H9 (cell line): ENCODE measurements around the gene CCDC148. TPM values are rescaled to one million over a fixed set of nuclear protein-coding genes. Genes with fewer than 3 reads are reported as not detected.

ENCODE experiments used
- DNase-seq: peaks from one replicate; pipeline ENCODE4 v3.0.0-alpha.2; 2017
- H2AFZ ChIP-seq: one replicate; pipeline ENCODE4 v1.6.1; 2013; ENCODE audit warnings: mild to moderate bottlenecking, low read length, control low read depth, moderate library complexity
- H2AK5ac ChIP-seq: 2 replicates; pipeline ENCODE4 v1.6.1; 2013; ENCODE audit warnings: low read length, control low read depth, mixed read lengths; ENCODE audit not compliant: insufficient read length
- H2BK120ac ChIP-seq: one replicate; pipeline ENCODE4 v1.6.1; 2013; ENCODE audit warnings: low read depth, mild to moderate bottlenecking, low read length, control low read depth, inconsistent platforms; ENCODE audit not compliant: poor library complexity, severe bottlenecking
- H2BK12ac ChIP-seq: 2 replicates; pipeline ENCODE4 v1.6.1; 2013; ENCODE audit warnings: low read length, control low read depth, mixed read lengths, low read depth; ENCODE audit not compliant: insufficient read length
- H2BK15ac ChIP-seq: 2 replicates; pipeline ENCODE4 v1.6.1; 2013; ENCODE audit warnings: low read depth, low read length, control low read depth
- H2BK20ac ChIP-seq: one replicate; pipeline ENCODE4 v1.6.1; 2013; ENCODE audit warnings: low read depth, mild to moderate bottlenecking, low read length, control low read depth, inconsistent platforms; ENCODE audit not compliant: poor library complexity, severe bottlenecking
- H2BK5ac ChIP-seq: 2 replicates; pipeline ENCODE4 v1.6.1; 2013; ENCODE audit warnings: low read length, control low read depth, mixed read lengths; ENCODE audit not compliant: insufficient read length
- H3K14ac ChIP-seq: 2 replicates; pipeline ENCODE4 v1.6.1; 2013; ENCODE audit warnings: low read length, control low read depth; ENCODE audit not compliant: insufficient read depth
- H3K18ac ChIP-seq: 2 replicates; pipeline ENCODE4 v1.6.1; 2013; ENCODE audit warnings: low read depth, mild to moderate bottlenecking, mixed read lengths, low read length, control low read depth; ENCODE audit not compliant: insufficient read length
- H3K23ac ChIP-seq: 2 replicates; pipeline ENCODE4 v1.6.1; 2013; ENCODE audit warnings: low read length, control low read depth, mixed read lengths, low read depth; ENCODE audit not compliant: insufficient read length
- H3K23me2 ChIP-seq: 2 replicates; pipeline ENCODE4 v1.6.1; 2013; ENCODE audit warnings: low read depth, mild to moderate bottlenecking, mixed read lengths, low read length, control low read depth; ENCODE audit not compliant: insufficient read length, poor library complexity, severe bottlenecking
- H3K27ac ChIP-seq: 2 replicates; pipeline ENCODE4 v1.5.1; 2013; ENCODE audit warnings: low read length, control low read depth, mixed read lengths, low read depth; ENCODE audit not compliant: insufficient read length
- H3K27me3 ChIP-seq: 2 replicates; pipeline ENCODE4 v1.6.1; 2013; ENCODE audit warnings: low read length, control low read depth, inconsistent platforms; ENCODE audit not compliant: insufficient read depth
- H3K4ac ChIP-seq: 2 replicates; pipeline ENCODE4 v1.6.1; 2013; ENCODE audit warnings: low read depth, mild to moderate bottlenecking, control low read depth, inconsistent platforms, low read length, moderate library complexity
- H3K4me1 ChIP-seq: 2 replicates; pipeline ENCODE4 v1.6.1; 2013; ENCODE audit warnings: low read length, control low read depth, inconsistent platforms; ENCODE audit not compliant: insufficient read depth
- H3K4me2 ChIP-seq: 2 replicates; pipeline ENCODE4 v1.6.1; 2013; ENCODE audit warnings: low read length, control low read depth, mixed read lengths; ENCODE audit not compliant: insufficient read length, insufficient read depth
- H3K56ac ChIP-seq: 2 replicates; pipeline ENCODE4 v1.6.1; 2013; ENCODE audit warnings: low read depth, mild to moderate bottlenecking, mixed read lengths, low read length, control low read depth; ENCODE audit not compliant: insufficient read length
- H3K79me1 ChIP-seq: 2 replicates; pipeline ENCODE4 v1.6.1; 2013; ENCODE audit warnings: low read depth, mild to moderate bottlenecking, moderate library complexity, low read length, control low read depth, inconsistent platforms; ENCODE audit not compliant: insufficient read depth, poor library complexity, severe bottlenecking
- H3K79me2 ChIP-seq: 2 replicates; pipeline ENCODE4 v1.6.1; 2013; ENCODE audit warnings: low read length, control low read depth, inconsistent platforms; ENCODE audit not compliant: insufficient read depth
- H3K9ac ChIP-seq: 2 replicates; pipeline ENCODE4 v1.6.1; 2013; ENCODE audit warnings: low read length, control low read depth, mixed read lengths; ENCODE audit not compliant: insufficient read length; ENCODE audit errors: extremely low read depth
- H3K9me3 ChIP-seq: one replicate; pipeline ENCODE4 v1.6.1; 2013; ENCODE audit warnings: low read depth, low read length, inconsistent platforms; ENCODE audit not compliant: control insufficient read depth
- H3T11ph ChIP-seq: one replicate; pipeline ENCODE4 v1.6.1; 2013; ENCODE audit warnings: mild to moderate bottlenecking, low read length, control low read depth, inconsistent platforms
- H4K20me1 ChIP-seq: one replicate; pipeline ENCODE4 v1.6.1; 2013; ENCODE audit not compliant: control insufficient read depth, insufficient read length, insufficient read depth
- H4K5ac ChIP-seq: 2 replicates; pipeline ENCODE4 v1.6.1; 2013; ENCODE audit warnings: low read depth, mild to moderate bottlenecking, mixed read lengths, low read length, control low read depth; ENCODE audit not compliant: insufficient read length
- H4K8ac ChIP-seq: replicated peaks from 2 replicates; pipeline ENCODE4 v1.6.1; 2013; ENCODE audit warnings: low read length, control low read depth, mixed read lengths, low read depth; ENCODE audit not compliant: insufficient read length
- H4K91ac ChIP-seq: 2 replicates; pipeline ENCODE4 v1.6.1; 2013; ENCODE audit warnings: low read depth, mild to moderate bottlenecking, moderate library complexity, mixed read lengths, low read length, control low read depth; ENCODE audit not compliant: insufficient read length
- H3K27ac Mint-ChIP-seq, 3 experiments: 2 replicates in 2 of 3; 3 replicates in 1 of 3; pipeline ENCODE4 v1.8.0; 2020 to 2021; ENCODE audit warnings: mixed read lengths in 3 of 3, mild to moderate bottlenecking in 1 of 3, moderate library complexity in 1 of 3
- H3K27me3 Mint-ChIP-seq: 2 replicates; pipeline ENCODE4 v1.8.0; 2021; ENCODE audit warnings: low read depth, mild to moderate bottlenecking, moderate library complexity, mixed read lengths
- H3K36me3 Mint-ChIP-seq, 3 experiments: 2 replicates in 2 of 3; 3 replicates in 1 of 3; pipeline ENCODE4 v1.8.0; 2020 to 2021; ENCODE audit warnings: low read depth in 3 of 3, mixed read lengths in 3 of 3; ENCODE audit not compliant: insufficient read depth in 1 of 3
- H3K4me1 Mint-ChIP-seq, 2 experiments: 2 replicates each; pipeline ENCODE4 v1.8.0; 2020; ENCODE audit warnings: mixed read lengths in 2 of 2
- H3K4me3 Mint-ChIP-seq, 2 experiments: 2 replicates in 1 of 2; 3 replicates in 1 of 2; pipeline ENCODE4 v1.8.0; 2020 to 2021; ENCODE audit warnings: mild to moderate bottlenecking in 2 of 2, mixed read lengths in 2 of 2, moderate library complexity in 1 of 2
- H3K9me3 Mint-ChIP-seq, 2 experiments: 2 replicates in 1 of 2; 3 replicates in 1 of 2; pipeline ENCODE4 v1.8.0; 2020; ENCODE audit warnings: mild to moderate bottlenecking in 2 of 2, mixed read lengths in 2 of 2, moderate library complexity in 1 of 2
- CTCF ChIP-seq: fragments of 200-600 bp; sonication (generic); conservative IDR thresholded peaks from 3 replicates; pipeline ENCODE4 v1.8.0; 2021; ENCODE audit warnings: antibody characterized with exemption, mild to moderate bottlenecking
- WGBS: extraction: QIAGEN DNeasy Blood & Tissue Kit; methylation state at CpG from one replicate; pipeline ENCODE4 v1.1.7; 2013; ENCODE audit warnings: missing lambda C conversion rate, low lambda C conversion rate, mixed read lengths; ENCODE audit not compliant: insufficient read length; ENCODE audit errors: extremely low coverage; 5-methylcytosine and 5-hydroxymethylcytosine counted together
- total RNA-seq: library from RNA; stranded (reverse); gene quantifications from 2 replicates; pipeline ENCODE4 v1.2.1, GENCODE V29; 2021

Gene CCDC148
- total RNA-seq, 1 experiment from 2014 or later = 1.5 TPM

- H2BK20ac ChIP-seq = no peak overlapping the region
- H2BK120ac ChIP-seq = no peak overlapping the region
- H3K56ac ChIP-seq = no peak overlapping the region
- no peaks in the 10 kb centered on the region for H3K4me1 ChIP-seq
- no peak overlapping the region for H4K91ac ChIP-seq
- H3K9me3 Mint-ChIP-seq = peaks cover 14 to 17% of the 10 kb centered on the region in 2 experiments
- H2BK12ac ChIP-seq = no peak overlapping the region
- no peak overlapping the region for H4K5ac ChIP-seq
- H3K27me3 Mint-ChIP-seq = no peaks in the 10 kb centered on the region
- H3K27ac ChIP-seq = no peak overlapping the region
- no peak for DNase-seq
- H3K27me3 ChIP-seq = no peaks in the 10 kb centered on the region
- peaks cover 2 to 16% (median 2%) of the 10 kb centered on the region in 3 experiments; a peak in 4 of 7 replicates for H3K36me3 Mint-ChIP-seq
- H4K8ac ChIP-seq = no peak overlapping the region
- H3K27ac Mint-ChIP-seq = no peak overlapping the region
- no peak overlapping the region for H3K23ac ChIP-seq
- no peak overlapping the region for H3K4me2 ChIP-seq
- no peaks in the 10 kb centered on the region for H3K23me2 ChIP-seq
- no peak overlapping the region for H3K4me3 Mint-ChIP-seq
- TF ChIP-seq CTCF = no peak
- H3K79me1 ChIP-seq = no peaks in the 10 kb centered on the region
- H3K9me3 ChIP-seq = no peaks in the 10 kb centered on the region
- H2AFZ ChIP-seq = no peak overlapping the region
- H2BK15ac ChIP-seq = no peak overlapping the region
- H3K79me2 ChIP-seq = no peaks in the 10 kb centered on the region; the same call in 1 of the 2 replicates
- WGBS = no CpG with 5 or more reads among the region's 2 CpGs
- H2AK5ac ChIP-seq = no peak overlapping the region
- no peak overlapping the region for H3K9ac ChIP-seq
- H4K20me1 ChIP-seq = no peaks in the 10 kb centered on the region
- no peak overlapping the region for H3T11ph ChIP-seq
- H3K4me1 Mint-ChIP-seq = no peaks in the 10 kb centered on the region
- H3K18ac ChIP-seq = no peak overlapping the region
- H3K4ac ChIP-seq = no peak overlapping the region
- H2BK5ac ChIP-seq = no peak overlapping the region
- no peak overlapping the region for H3K14ac ChIP-seq
Observed at GRCh38 chr2:158276619-158277471, 179.7 kb downstream of the CCDC148 start.
